Neural cell (in vitro differentiated cells): ENCODE results near the gene TAOK3. TPM values are rescaled to one million over a fixed set of nuclear protein-coding genes. Genes with fewer than 3 reads are reported as not detected.

Experiments
- H2AFZ ChIP-seq: fragments of 200-600, 300-800 bp; sonication (generic), shearing (Covaris generic); 2 replicates; pipeline ENCODE4 v1.6.0; 2014; ENCODE audit warnings: low read depth, mild to moderate bottlenecking, antibody characterized with exemption, low read length, moderate library complexity
- H3F3A ChIP-seq: fragments of 200-600 bp; shearing (Covaris generic); 2 replicates; pipeline ENCODE4 v1.6.1; 2016; ENCODE audit warnings: mild to moderate bottlenecking, moderate library complexity, mixed read lengths, antibody characterized with exemption, low read length; ENCODE audit not compliant: insufficient read depth, poor library complexity, severe bottlenecking
- H3K27ac ChIP-seq: fragments of 200-600, 300-800 bp; sonication (generic), shearing (Covaris generic); 2 replicates; pipeline ENCODE4 v1.5.1; 2014; ENCODE audit warnings: mild to moderate bottlenecking, low read length, moderate library complexity
- H3K27me3 ChIP-seq: fragments of 300-800, 200-600 bp; sonication (generic), shearing (Covaris generic); 2 replicates; pipeline ENCODE4 v1.6.0; 2014; ENCODE audit warnings: mild to moderate bottlenecking, low read depth, low read length, moderate library complexity; ENCODE audit not compliant: insufficient read depth
- H3K36me3 ChIP-seq: fragments of 300-800, 200-600 bp; sonication (generic), shearing (Covaris generic); 2 replicates; pipeline ENCODE4 v1.5.1; 2014; ENCODE audit warnings: mild to moderate bottlenecking, antibody characterized with exemption, low read length, moderate library complexity; ENCODE audit not compliant: insufficient read depth
- H3K4me2 ChIP-seq: fragments of 300-800, 200-600 bp; sonication (generic), shearing (Covaris generic); 2 replicates; pipeline ENCODE4 v1.6.0; 2014; ENCODE audit warnings: mild to moderate bottlenecking, low read length
- H3K4me3 ChIP-seq: fragments of 300-800, 200-600 bp; sonication (generic), shearing (Covaris generic); 2 replicates; pipeline ENCODE4 v1.5.1; 2014; ENCODE audit warnings: mild to moderate bottlenecking, low read length, moderate library complexity
- H3K79me2 ChIP-seq: fragments of 200-600 bp; shearing (Covaris generic); replicated peaks from 2 replicates; pipeline ENCODE4 v1.6.0; 2014; ENCODE audit warnings: mild to moderate bottlenecking, low read length, moderate library complexity; ENCODE audit not compliant: insufficient read depth
- H3K9ac ChIP-seq: fragments of 300-800, 200-600 bp; sonication (generic), shearing (Covaris generic); 2 replicates; pipeline ENCODE4 v1.6.1; 2016; ENCODE audit warnings: mild to moderate bottlenecking, low read length, mixed read lengths
- H3K9me2 ChIP-seq: fragments of 200-600 bp; shearing (Covaris generic); 2 replicates; pipeline ENCODE4 v1.6.1; 2016; ENCODE audit warnings: mild to moderate bottlenecking, low read length, mixed read lengths; ENCODE audit not compliant: insufficient read depth
- H3K9me3 ChIP-seq: fragments of 200-600, 300-800 bp; sonication (generic), shearing (Covaris generic); 2 replicates; pipeline ENCODE4 v1.6.1; 2016; ENCODE audit warnings: mild to moderate bottlenecking, mixed run types, low read length, moderate library complexity, mixed read lengths
- H4K20me1 ChIP-seq: fragments of 200-600 bp; shearing (Covaris generic); 2 replicates; pipeline ENCODE4 v1.6.1; 2016; ENCODE audit warnings: mild to moderate bottlenecking, mixed run types; ENCODE audit not compliant: insufficient read depth
- EP300 ChIP-seq: fragments of 450-650 bp; conservative IDR thresholded peaks from 2 replicates; pipeline ENCODE4 v1.6.1; 2014; ENCODE audit warnings: antibody characterized with exemption, mild to moderate bottlenecking, moderate library complexity; ENCODE audit not compliant: poor library complexity, severe bottlenecking
- EZH2 ChIP-seq: fragments of 200-600, 300-800 bp; shearing (Covaris generic), sonication (generic); IDR thresholded peaks from 2 replicates; pipeline ENCODE4 v1.6.1; 2014; ENCODE audit warnings: antibody characterized with exemption, low read length, borderline replicate concordance, mild to moderate bottlenecking; ENCODE audit not compliant: insufficient read depth, poor library complexity, severe bottlenecking
- MXI1 ChIP-seq: fragments of 450-650 bp; conservative IDR thresholded peaks from 2 replicates; pipeline ENCODE4 v1.6.1; 2014; ENCODE audit warnings: antibody characterized with exemption, mild to moderate bottlenecking; ENCODE audit not compliant: poor library complexity, severe bottlenecking
- POLR2AphosphoS5 ChIP-seq: IDR thresholded peaks from 2 replicates; pipeline ENCODE4 v1.6.1; 2012
- RAD21 ChIP-seq: fragments of 450-650 bp; conservative IDR thresholded peaks from 2 replicates; pipeline ENCODE4 v1.6.1; 2014; ENCODE audit warnings: antibody characterized with exemption, mild to moderate bottlenecking, moderate library complexity
- SMC3 ChIP-seq: fragments of 450-650 bp; conservative IDR thresholded peaks from 2 replicates; pipeline ENCODE4 v1.6.1; 2014; ENCODE audit warnings: antibody characterized with exemption, mild to moderate bottlenecking, moderate library complexity; ENCODE audit not compliant: poor library complexity
- TAF1 ChIP-seq: IDR thresholded peaks from 2 replicates; pipeline ENCODE4 v1.6.1; 2012; ENCODE audit warnings: low read depth
- polyA plus RNA-seq: library from polyadenylated mRNA; depleted of rRNA; stranded (reverse); fragments of >200 nt; gene quantifications from 2 replicates; pipeline ENCODE4 v1.2.3, GENCODE V29; 2014
- TF ChIP-seq, protein P1 (sequence below): IDR thresholded peaks from 2 replicates; pipeline ENCODE4 v1.6.1; 2012; ENCODE audit warnings: borderline replicate concordance
- TF ChIP-seq, protein P2 (sequence below): fragments of 450-650 bp; IDR thresholded peaks from 2 replicates; pipeline ENCODE4 v1.5.1; 2014; ENCODE audit warnings: antibody characterized with exemption, mild to moderate bottlenecking, moderate library complexity; ENCODE audit not compliant: poor library complexity, severe bottlenecking

Gene TAOK3
- polyA plus RNA-seq, 1 donor from 2014 or later: 148 TPM

DNA sequence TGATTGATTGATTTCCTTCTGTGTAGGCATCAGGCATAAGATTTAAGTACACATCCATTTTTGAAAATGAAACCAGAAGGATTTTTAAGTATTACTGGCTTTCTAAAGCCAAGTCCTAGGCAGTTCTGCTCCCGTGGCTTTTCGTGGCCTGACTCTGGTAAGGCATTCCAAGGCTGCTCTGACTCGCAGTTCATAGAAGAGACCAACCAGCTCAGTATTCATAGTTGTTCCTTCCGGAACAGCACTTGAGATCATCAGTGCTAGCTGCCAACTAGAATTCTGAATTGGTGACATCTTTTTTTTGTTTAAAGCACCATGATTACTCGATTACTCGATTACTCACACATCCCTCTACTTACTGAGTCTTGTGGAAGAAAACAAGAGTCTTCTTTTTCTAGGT lies 29.5 kb upstream of the TAOK3 start:
- TF ChIP-seq TAF1 (no peak), EZH2 (no peak), SMC3 (no peak), EP300 (no peak), RAD21 (no peak), MXI1 (no peak), POLR2AphosphoS5 (no peak)
- TF ChIP-seq, protein P1, sequence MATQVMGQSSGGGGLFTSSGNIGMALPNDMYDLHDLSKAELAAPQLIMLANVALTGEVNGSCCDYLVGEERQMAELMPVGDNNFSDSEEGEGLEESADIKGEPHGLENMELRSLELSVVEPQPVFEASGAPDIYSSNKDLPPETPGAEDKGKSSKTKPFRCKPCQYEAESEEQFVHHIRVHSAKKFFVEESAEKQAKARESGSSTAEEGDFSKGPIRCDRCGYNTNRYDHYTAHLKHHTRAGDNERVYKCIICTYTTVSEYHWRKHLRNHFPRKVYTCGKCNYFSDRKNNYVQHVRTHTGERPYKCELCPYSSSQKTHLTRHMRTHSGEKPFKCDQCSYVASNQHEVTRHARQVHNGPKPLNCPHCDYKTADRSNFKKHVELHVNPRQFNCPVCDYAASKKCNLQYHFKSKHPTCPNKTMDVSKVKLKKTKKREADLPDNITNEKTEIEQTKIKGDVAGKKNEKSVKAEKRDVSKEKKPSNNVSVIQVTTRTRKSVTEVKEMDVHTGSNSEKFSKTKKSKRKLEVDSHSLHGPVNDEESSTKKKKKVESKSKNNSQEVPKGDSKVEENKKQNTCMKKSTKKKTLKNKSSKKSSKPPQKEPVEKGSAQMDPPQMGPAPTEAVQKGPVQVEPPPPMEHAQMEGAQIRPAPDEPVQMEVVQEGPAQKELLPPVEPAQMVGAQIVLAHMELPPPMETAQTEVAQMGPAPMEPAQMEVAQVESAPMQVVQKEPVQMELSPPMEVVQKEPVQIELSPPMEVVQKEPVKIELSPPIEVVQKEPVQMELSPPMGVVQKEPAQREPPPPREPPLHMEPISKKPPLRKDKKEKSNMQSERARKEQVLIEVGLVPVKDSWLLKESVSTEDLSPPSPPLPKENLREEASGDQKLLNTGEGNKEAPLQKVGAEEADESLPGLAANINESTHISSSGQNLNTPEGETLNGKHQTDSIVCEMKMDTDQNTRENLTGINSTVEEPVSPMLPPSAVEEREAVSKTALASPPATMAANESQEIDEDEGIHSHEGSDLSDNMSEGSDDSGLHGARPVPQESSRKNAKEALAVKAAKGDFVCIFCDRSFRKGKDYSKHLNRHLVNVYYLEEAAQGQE: no peak
- TF ChIP-seq, protein P2, sequence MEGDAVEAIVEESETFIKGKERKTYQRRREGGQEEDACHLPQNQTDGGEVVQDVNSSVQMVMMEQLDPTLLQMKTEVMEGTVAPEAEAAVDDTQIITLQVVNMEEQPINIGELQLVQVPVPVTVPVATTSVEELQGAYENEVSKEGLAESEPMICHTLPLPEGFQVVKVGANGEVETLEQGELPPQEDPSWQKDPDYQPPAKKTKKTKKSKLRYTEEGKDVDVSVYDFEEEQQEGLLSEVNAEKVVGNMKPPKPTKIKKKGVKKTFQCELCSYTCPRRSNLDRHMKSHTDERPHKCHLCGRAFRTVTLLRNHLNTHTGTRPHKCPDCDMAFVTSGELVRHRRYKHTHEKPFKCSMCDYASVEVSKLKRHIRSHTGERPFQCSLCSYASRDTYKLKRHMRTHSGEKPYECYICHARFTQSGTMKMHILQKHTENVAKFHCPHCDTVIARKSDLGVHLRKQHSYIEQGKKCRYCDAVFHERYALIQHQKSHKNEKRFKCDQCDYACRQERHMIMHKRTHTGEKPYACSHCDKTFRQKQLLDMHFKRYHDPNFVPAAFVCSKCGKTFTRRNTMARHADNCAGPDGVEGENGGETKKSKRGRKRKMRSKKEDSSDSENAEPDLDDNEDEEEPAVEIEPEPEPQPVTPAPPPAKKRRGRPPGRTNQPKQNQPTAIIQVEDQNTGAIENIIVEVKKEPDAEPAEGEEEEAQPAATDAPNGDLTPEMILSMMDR: no peak
- peaks cover 5% of the 10 kb centered on the region for H3K36me3 ChIP-seq
- no peak overlapping the region for H3K4me3 ChIP-seq
- H3K79me2 ChIP-seq: no peaks in the 10 kb centered on the region
- H4K20me1 ChIP-seq: no peaks in the 10 kb centered on the region
- no peak overlapping the region for H3K27ac ChIP-seq
- H3F3A ChIP-seq: no peaks in the 10 kb centered on the region
- H3K9me3 ChIP-seq: no peaks in the 10 kb centered on the region
- H3K9me2 ChIP-seq: no peaks in the 10 kb centered on the region
- H3K27me3 ChIP-seq: no peaks in the 10 kb centered on the region
- no peak overlapping the region for H2AFZ ChIP-seq
- H3K9ac ChIP-seq: no peak overlapping the region
- H3K4me2 ChIP-seq: no peak overlapping the region

DNA sequence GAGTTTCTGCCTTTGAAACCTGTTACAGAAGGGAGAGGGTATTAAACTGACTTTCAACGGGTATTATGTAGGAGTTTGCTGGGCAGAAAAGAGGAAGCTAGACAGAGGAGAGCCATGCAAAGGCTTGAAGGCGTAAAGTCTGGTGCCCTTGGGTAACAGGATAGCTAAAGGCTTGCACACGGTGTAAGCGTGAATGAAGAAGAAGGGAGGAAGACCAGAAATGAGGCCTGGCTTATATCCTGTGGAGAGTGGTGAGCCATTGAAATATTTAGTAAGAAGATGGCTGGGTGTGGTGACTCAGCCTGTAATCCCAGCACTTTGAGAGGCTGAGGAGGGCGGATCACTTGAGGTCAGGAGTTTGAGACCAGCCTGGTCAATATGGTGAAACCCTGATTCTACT lies 26.2 kb upstream of the TAOK3 start:
- Histone ChIP-seq H3K9me3 (no peaks in the 10 kb centered on the region), H3K27ac (no peak overlapping the region), H3K36me3 (peaks cover 13% of the 10 kb centered on the region), H3K4me3 (no peak overlapping the region), H3K9me2 (no peaks in the 10 kb centered on the region), H3K9ac (no peak overlapping the region), H3K79me2 (no peaks in the 10 kb centered on the region), H4K20me1 (no peaks in the 10 kb centered on the region), H3K4me2 (no peak overlapping the region), H2AFZ (no peak overlapping the region), H3K27me3 (no peaks in the 10 kb centered on the region), H3F3A (no peaks in the 10 kb centered on the region)
- TF ChIP-seq EP300 (no peak), RAD21 (no peak)
- TF ChIP-seq, protein P2: no peak
